HEK293T (cell line): ENCODE results near the gene PTPRA.

Source experiments
- CTCF ChIA-PET: fragments of 350-600 bp; formaldehyde crosslinking; extraction: SDS; loops from one replicate; lab custom pipeline; 2021; ENCODE audit warnings: antibody characterized with exemption, inconsistent platforms; lab: Yijun Ruan, JAX
- POLR2A ChIA-PET: fragments of 350-600 bp; formaldehyde crosslinking; extraction: SDS; loops from one replicate; lab custom pipeline; 2020; ENCODE audit warnings: antibody characterized with exemption, inconsistent platforms; lab: Yijun Ruan, JAX
- DNase-seq: peaks from one replicate; pipeline ENCODE4 v3.0.0; 2012; ENCODE audit warnings: mixed read lengths; ENCODE audit errors: extremely low spot score
- ARNT ChIP-seq: fragments of 450-650 bp; IDR thresholded peaks from 2 replicates; pipeline ENCODE4 v1.6.1; 2017; ENCODE audit warnings: mild to moderate bottlenecking
- BHLHE40 ChIP-seq: fragments of 450-650 bp; IDR thresholded peaks from 2 replicates; pipeline ENCODE4 v1.6.1; 2016; ENCODE audit warnings: mild to moderate bottlenecking, moderate library complexity, borderline replicate concordance
- CTBP1 ChIP-seq: fragments of 450-650 bp; IDR thresholded peaks from 2 replicates; pipeline ENCODE4 v1.6.1; 2016; ENCODE audit warnings: borderline replicate concordance
- ELF4 ChIP-seq: fragments of 450-650 bp; IDR thresholded peaks from 2 replicates; pipeline ENCODE4 v1.6.1; 2017; ENCODE audit warnings: antibody characterized with exemption
- FOXA1 ChIP-seq: fragments of 450-650 bp; IDR thresholded peaks from 2 replicates; pipeline ENCODE4 v1.6.1; 2016; ENCODE audit warnings: mild to moderate bottlenecking
- FOXK2 ChIP-seq: fragments of 450-650 bp; IDR thresholded peaks from 2 replicates; pipeline ENCODE4 v1.6.1; 2016; ENCODE audit warnings: mild to moderate bottlenecking
- FOXM1 ChIP-seq: fragments of 450-650 bp; IDR thresholded peaks from 2 replicates; pipeline ENCODE4 v1.6.1; 2017; ENCODE audit warnings: mild to moderate bottlenecking, borderline replicate concordance
- HDGF ChIP-seq: fragments of 450-650 bp; IDR thresholded peaks from 2 replicates; pipeline ENCODE4 v1.6.1; 2017; ENCODE audit warnings: antibody characterized with exemption, borderline replicate concordance
- L3MBTL2 ChIP-seq: fragments of 450-650 bp; conservative IDR thresholded peaks from 2 replicates; pipeline ENCODE4 v1.6.1; 2016; ENCODE audit warnings: mild to moderate bottlenecking
- LEF1 ChIP-seq: fragments of 450-650 bp; IDR thresholded peaks from 2 replicates; pipeline ENCODE4 v1.6.1; 2017; ENCODE audit warnings: mild to moderate bottlenecking, borderline replicate concordance
- NFRKB ChIP-seq: fragments of 450-650 bp; IDR thresholded peaks from 2 replicates; pipeline ENCODE4 v1.6.1; 2016; ENCODE audit warnings: mild to moderate bottlenecking, moderate library complexity
- PKNOX1 ChIP-seq: fragments of 450-650 bp; IDR thresholded peaks from 2 replicates; pipeline ENCODE4 v1.6.1; 2016
- SP1 ChIP-seq: fragments of 450-650 bp; IDR thresholded peaks from 2 replicates; pipeline ENCODE4 v1.6.1; 2017
- SUZ12 ChIP-seq: fragments of 450-650 bp; IDR thresholded peaks from 2 replicates; pipeline ENCODE4 v1.6.1; 2016; ENCODE audit warnings: mild to moderate bottlenecking
- TARDBP ChIP-seq: fragments of 450-650 bp; IDR thresholded peaks from 2 replicates; pipeline ENCODE4 v1.6.1; 2016
- ZNF384 ChIP-seq: fragments of 450-650 bp; IDR thresholded peaks from 2 replicates; pipeline ENCODE4 v1.6.1; 2016

PTPRA gene

GRCh38 chr20:3077618-3078134 lies 204.4 kb downstream of the PTPRA start:
- ChIA-PET CTCF (interaction anchor here (0.6 to 1.1 kb wide), 2 partner anchors 24 to 425 kb away, joined by 3 to 4 read pairs; partner anchors contain the start of gene NOP56), POLR2A (no interaction called here)
- TF ChIP-seq ELF4, result no peak
- TF ChIP-seq TARDBP, result no peak
- TF ChIP-seq ARNT, result no peak
- no peak for TF ChIP-seq NFRKB
- no peak for TF ChIP-seq CTBP1
- no peak for TF ChIP-seq ZNF384
- no peak for TF ChIP-seq HDGF
- no peak for TF ChIP-seq PKNOX1
- TF ChIP-seq FOXA1, result no peak
- no peak for TF ChIP-seq SUZ12
- TF ChIP-seq FOXM1, result no peak
- no peak for TF ChIP-seq FOXK2
- TF ChIP-seq LEF1, result no peak
- TF ChIP-seq L3MBTL2, result no peak
- no peak for DNase-seq

GRCh38 chr20:3080939-3081388 lies 207.7 kb downstream of the PTPRA start:
- DNase-seq, result no peak
- CTCF ChIA-PET, result no interaction called here

GRCh38 chr20:3081641-3082040 lies 208.4 kb downstream of the PTPRA start:
- no peak for TF ChIP-seq ARNT
- ChIA-PET POLR2A (no interaction called here), CTCF (no interaction called here)
- DNase-seq, result no peak

More at GRCh38 chr20:3080939-3081388, 207.7 kb downstream of the PTPRA start:
- POLR2A ChIA-PET, result no interaction called here
- no peak for TF ChIP-seq HDGF
- no peak for TF ChIP-seq SUZ12
- TF ChIP-seq LEF1, result no peak
- no peak for TF ChIP-seq NFRKB
- TF ChIP-seq FOXA1, result no peak
- TF ChIP-seq TARDBP, result no peak
- TF ChIP-seq L3MBTL2, result no peak
- no peak for TF ChIP-seq FOXM1
- TF ChIP-seq PKNOX1, result no peak
- TF ChIP-seq ZNF384, result no peak
- no peak for TF ChIP-seq CTBP1
- TF ChIP-seq ARNT, result no peak
- no peak for TF ChIP-seq SP1
- no peak for TF ChIP-seq FOXK2
- TF ChIP-seq ELF4, result no peak
- no peak for TF ChIP-seq BHLHE40

- ChIA-PET CTCF (no interaction called here), POLR2A (no interaction called here)
- DNase-seq, result no peak
- no peak for TF ChIP-seq FOXK2
Observed at GRCh38 chr20:3082306-3082951, 209.1 kb downstream of the PTPRA start.

- no peak for DNase-seq
- POLR2A ChIA-PET, result interaction anchor here (0.7 kb wide), 1 partner anchor 38 kb away, joined by 3 read pairs; the partner anchor contains the start of gene MRPS26
- TF ChIP-seq LEF1 (no peak), PKNOX1 (no peak), FOXM1 (no peak), L3MBTL2 (no peak), ELF4 (no peak), NFRKB (no peak), SUZ12 (no peak), SP1 (no peak), BHLHE40 (no peak), FOXA1 (no peak), CTBP1 (no peak), ARNT (no peak), TARDBP (no peak), FOXK2 (no peak), HDGF (no peak), ZNF384 (no peak)
- CTCF ChIA-PET, result no interaction called here
Observed at GRCh38 chr20:3082955-3083952, 210.0 kb downstream of the PTPRA start.
